A549 treated with AZD9567 at 1 μM for 4 hours (cell line): ENCODE data around the gene CRLF2. TPM values are rescaled to one million over a fixed set of nuclear protein-coding genes. Genes with fewer than 3 reads are reported as not detected.

ENCODE experiments used
- total RNA-seq: library from RNA; stranded (reverse); fragments of 200-300 nt; extraction: Qiagen RNA extraction; gene quantifications from 5 replicates; pipeline ENCODE4 v1.2.3, GENCODE V29; 2022; ENCODE audit not compliant: insufficient read depth

Gene CRLF2
- total RNA-seq = 0.72 to 0.87 TPM (median 0.79 TPM) in 4 of 5 replicates, not detected in the other

GRCh38 chrX:1212532-1212931, at the start of gene CRLF2:
Gene CRLF2, minus strand, starts transcription at chrX:1212649. Its CDS starts 15 bp downstream, at chrX:1212634.

Other genes starting within 250 kb of the CRLF2 start
- gene CSF2RA, start 56.2 kb upstream of the CRLF2 start, total RNA-seq = 2.5 to 5.5 TPM (median 2.8 TPM) in 5 replicates
- 0.08 to 0.38 TPM (median 0.27 TPM) in 4 of 5 replicates, not detected in the other for gene IL3RA, start 124.1 kb upstream of the CRLF2 start, total RNA-seq
- 387 to 480 TPM (median 468 TPM) in 5 replicates for gene SLC25A6, start 179.5 kb upstream of the CRLF2 start, total RNA-seq
- gene ASMTL, start 240.3 kb upstream of the CRLF2 start, total RNA-seq = 13.5 to 23.6 TPM (median 20.9 TPM) in 5 replicates